Thymus (tissue), 14 donors: ENCODE data around the gene ZNF611. TPM values are rescaled to one million over a fixed set of nuclear protein-coding genes. Genes with fewer than 3 reads are reported as not detected.
A peak's percentile ranks its signal among the peaks of the same experiment; 100 is the strongest.
"Not testable (repeated sequence)": the region's sequence is repeated elsewhere in the genome, so short reads cannot be mapped to it uniquely, and the experiment has no call there.

Experiments used
- DNase-seq, 9 donors: peaks; one replicate each; pipeline ENCODE4 v3.0.0-alpha.2; 2013; ENCODE audit warnings: low spot score in 9 of 9, low read depth in 6 of 9, missing footprints in 1 of 9
- H3K27ac ChIP-seq, 2 donors: one replicate each; pipeline ENCODE4 v1.5.1; 2013; ENCODE audit warnings: control low read depth in 1 of 2, low read depth in 1 of 2, low read length in 1 of 2, mild to moderate bottlenecking in 1 of 2, moderate library complexity in 1 of 2
- H3K27me3 ChIP-seq, 2 donors: one replicate each; pipeline ENCODE4 v1.5.1; 2013; ENCODE audit warnings: low read length in 1 of 2; ENCODE audit not compliant: control insufficient read depth in 2 of 2, insufficient read depth in 1 of 2
- H3K36me3 ChIP-seq, 2 donors: one replicate each; pipeline ENCODE4 v1.5.1; 2013; ENCODE audit warnings: low read length in 1 of 2, mild to moderate bottlenecking in 1 of 2, moderate library complexity in 1 of 2; ENCODE audit not compliant: control insufficient read depth in 2 of 2, insufficient read depth in 2 of 2
- H3K4me1 ChIP-seq, 2 donors: one replicate each; pipeline ENCODE4 v1.5.1; 2013; ENCODE audit warnings: low read length in 2 of 2; ENCODE audit not compliant: control insufficient read depth in 2 of 2, insufficient read depth in 2 of 2
- H3K4me3 ChIP-seq, 2 donors: one replicate each; pipeline ENCODE4 v1.5.1; 2013; ENCODE audit warnings: low read length in 2 of 2, control low read depth in 1 of 2, mild to moderate bottlenecking in 1 of 2
- H3K9me3 ChIP-seq, 2 donors: one replicate each; pipeline ENCODE4 v1.5.1; 2013; ENCODE audit warnings: low read length in 1 of 2, mild to moderate bottlenecking in 1 of 2; ENCODE audit not compliant: control insufficient read depth in 2 of 2, insufficient read depth in 1 of 2
- WGBS: extraction: QIAGEN DNeasy Blood & Tissue Kit; methylation state at CpG from one replicate; pipeline ENCODE4 v1.1.7; 2013; 5-methylcytosine and 5-hydroxymethylcytosine counted together
- long read RNA-seq, 10 donors: transcript quantifications; one replicate each; lab custom pipeline, GENCODE V29; 2026
- polyA plus RNA-seq: library from polyadenylated mRNA; stranded (reverse); fragments of 200-250 nt; gene quantifications from one replicate; pipeline ENCODE4 v1.2.3, GENCODE V29; 2013
- total RNA-seq: library from RNA; stranded (reverse); fragments of 120-200 nt; gene quantifications from one replicate; pipeline ENCODE4 v1.2.4, GENCODE V29; 2013
- donor health status: healthy.

ZNF611 gene
- total RNA-seq (7.3 TPM), polyA plus RNA-seq (10.0 TPM)
- long read RNA-seq, donor 1 = 0 reads
- long read RNA-seq, donor 2, partial matches to known transcripts = 0 of 1 reads
- long read RNA-seq, donor 2, other reads (novel, unspliced or antisense) = 0 of 1 reads
- long read RNA-seq, donor 3 = 0 reads
- long read RNA-seq, donor 4 = 0 reads
- long read RNA-seq, donor 5 = 0 reads
- long read RNA-seq, donor 6 = 0 reads
- long read RNA-seq, donor 7 = 0 reads
- long read RNA-seq, donor 8, partial matches to known transcripts = 0 of 1 reads
- long read RNA-seq, donor 8, other reads (novel, unspliced or antisense) = 0 of 1 reads
- long read RNA-seq, donor 9 = 0 reads
- long read RNA-seq, donor 10, full-length matches to known transcripts = 1 of 1 reads
- long read RNA-seq, donor 10, partial matches to known transcripts = 0 of 1 reads
- long read RNA-seq, donor 10, other reads (novel, unspliced or antisense) = 0 of 1 reads

GRCh38 chr19:52734893-52735661, at the start of gene ZNF611:
Gene ZNF611, minus strand, starts transcription at chr19:52735044. Its CDS starts 19,150 bp downstream, at chr19:52715894.
- Histone ChIP-seq H3K27ac (peak within 1 kb of the TSS; percentile 90 to 95), H3K36me3 (no peaks in the 10 kb centered on the region), H3K4me1 (peaks cover 0 to 4% of the 10 kb centered on the region in 2 donors), H3K4me3 (peak within 1 kb of the TSS; percentile 80 to 90), H3K9me3 (peaks cover 0 to 21% of the 10 kb centered on the region in 2 donors), H3K27me3 (no peaks in the 10 kb centered on the region)
- peak; percentile 82 to 98 (median 94) for DNase-seq
- 17% methylated on average over 38 of the region's 38 CpGs for WGBS

- not testable (repeated sequence) for H3K36me3 ChIP-seq, H3K4me3 ChIP-seq, H3K4me1 ChIP-seq, H3K27me3 ChIP-seq, H3K27ac ChIP-seq, DNase-seq, H3K9me3 ChIP-seq
- over 99% methylated on average over 2 of the region's 2 CpGs for whole genome bisulfite sequencing
These were observed 48.0 kb upstream of the ZNF611 start for GRCh38 chr19:52782864-52783263.

GRCh38 chr19:52778811-52779210, 44.0 kb upstream of the ZNF611 start:
- 50% methylated on average over 3 of the region's 3 CpGs for WGBS
- no peaks in the 10 kb centered on the region for H3K4me1 ChIP-seq
- peaks cover 0 to 16% of the 10 kb centered on the region in 2 donors for H3K36me3 ChIP-seq
- no peaks in the 10 kb centered on the region for H3K27me3 ChIP-seq
- no peak overlapping the region for H3K4me3 ChIP-seq
- no peak overlapping the region for H3K27ac ChIP-seq
- no peaks in the 10 kb centered on the region for H3K9me3 ChIP-seq
- no peak for DNase-seq

- H3K36me3 ChIP-seq, H3K27ac ChIP-seq, H3K4me3 ChIP-seq, H3K9me3 ChIP-seq, DNase-seq, H3K27me3 ChIP-seq, H3K4me1 ChIP-seq: not testable (repeated sequence)
- WGBS = 96% methylated on average over 2 of the region's 2 CpGs
These were observed 21.6 kb upstream of the ZNF611 start for GRCh38 chr19:52756447-52756846.

- H3K27me3 ChIP-seq = no peaks in the 10 kb centered on the region
- H3K4me3 ChIP-seq = no peak overlapping the region
- H3K36me3 ChIP-seq = no peaks in the 10 kb centered on the region
- H3K9me3 ChIP-seq = no peaks in the 10 kb centered on the region
- WGBS = 66% methylated on average over 4 of the region's 4 CpGs
- DNase-seq = no peak
- no peaks in the 10 kb centered on the region for H3K4me1 ChIP-seq
- H3K27ac ChIP-seq = no peak overlapping the region
These were observed 14.9 kb upstream of the ZNF611 start for GRCh38 chr19:52749780-52750179.

- no peak overlapping the region for H3K27ac ChIP-seq
- DNase-seq = peak in 5 of 9 donors; percentile 9 to 48 (median 29)
- WGBS = 56% methylated on average over 8 of the region's 8 CpGs
- no peaks in the 10 kb centered on the region for H3K4me1 ChIP-seq
- no peaks in the 10 kb centered on the region for H3K27me3 ChIP-seq
- no peaks in the 10 kb centered on the region for H3K9me3 ChIP-seq
- H3K36me3 ChIP-seq = no peaks in the 10 kb centered on the region
- H3K4me3 ChIP-seq = no peak overlapping the region
These were observed 13.6 kb upstream of the ZNF611 start for GRCh38 chr19:52748336-52748950.

GRCh38 chr19:52745919-52746318, 11.1 kb upstream of the ZNF611 start:
- DNase-seq = peak in 1 of 9 donors; percentile 15
- H3K9me3 ChIP-seq, H3K4me1 ChIP-seq, H3K27me3 ChIP-seq, H3K36me3 ChIP-seq, H3K4me3 ChIP-seq, H3K27ac ChIP-seq: not testable (repeated sequence)
- WGBS = 68% methylated on average over 10 of the region's 10 CpGs

GRCh38 chr19:52743091-52743490, 8.2 kb upstream of the ZNF611 start:
- Histone ChIP-seq H3K27ac (peak overlapping the region in 1 of 2 donors; percentile 42), H3K36me3 (no peaks in the 10 kb centered on the region), H3K4me3 (no peak overlapping the region), H3K9me3 (peaks cover 0 to 15% of the 10 kb centered on the region in 2 donors), H3K27me3 (no peaks in the 10 kb centered on the region), H3K4me1 (no peaks in the 10 kb centered on the region)
- DNase-seq = peak in 1 of 9 donors; percentile 2
- 93% methylated on average over 3 of the region's 3 CpGs for WGBS

- no peaks in the 10 kb centered on the region for H3K4me1 ChIP-seq
- peak in 1 of 9 donors; percentile 17 for DNase-seq
- peaks cover 0 to 15% of the 10 kb centered on the region in 2 donors for H3K9me3 ChIP-seq
- peak overlapping the region in 1 of 2 donors; percentile 58 for H3K27ac ChIP-seq
- 30% methylated on average over 3 of the region's 3 CpGs for WGBS
- no peaks in the 10 kb centered on the region for H3K27me3 ChIP-seq
- no peak overlapping the region for H3K4me3 ChIP-seq
- no peaks in the 10 kb centered on the region for H3K36me3 ChIP-seq
These were observed 7.7 kb upstream of the ZNF611 start for GRCh38 chr19:52742516-52742915.
